ENCODE results near the gene TBC1D8. TPM values are rescaled to one million over a fixed set of nuclear protein-coding genes. Genes with fewer than 3 reads are reported as not detected.

TBC1D8 gene
- polyA plus RNA-seq, 1 donor, result 17.3 TPM

GRCh38 chr2:101014264-101014857 lies 136.8 kb downstream of the TBC1D8 start:
- WGBS (ENCODE audit: insufficient coverage, low lambda C conversion rate), result 89% methylated on average over 3 of the region's 6 CpGs
- DNase-seq, result no peak
- H3K27ac ChIP-seq (ENCODE audit: low read length), result no peak overlapping the region

GRCh38 chr2:101012706-101013181 lies 138.4 kb downstream of the TBC1D8 start:
- DNase-seq, result peak in 1 of 2 donors; percentile 14
- peaks cover 34% of the 10 kb centered on the region for H3K36me3 ChIP-seq (ENCODE audit: control insufficient read depth, insufficient read depth, low read length)
- H3K27me3 ChIP-seq (ENCODE audit: control insufficient read depth, insufficient read depth, low read length), result no peaks in the 10 kb centered on the region
- WGBS (ENCODE audit: insufficient coverage, low lambda C conversion rate), result no CpG with 5 or more reads among the region's 5 CpGs
- H3K4me3 ChIP-seq (ENCODE audit: low read length), result no peak overlapping the region
- H3K9me3 ChIP-seq (ENCODE audit: control insufficient read depth, low read depth, low read length), result no peaks in the 10 kb centered on the region
- H3K27ac ChIP-seq (ENCODE audit: low read length), result no peak overlapping the region
- H3K4me1 ChIP-seq (ENCODE audit: control insufficient read depth, insufficient read depth, low read length), result no peaks in the 10 kb centered on the region

More at GRCh38 chr2:101014264-101014857, 136.8 kb downstream of the TBC1D8 start:
- Histone ChIP-seq H3K4me1 (ENCODE audit: control insufficient read depth, insufficient read depth, low read length) (no peaks in the 10 kb centered on the region), H3K36me3 (ENCODE audit: control insufficient read depth, insufficient read depth, low read length) (peaks cover 32% of the 10 kb centered on the region), H3K9me3 (ENCODE audit: control insufficient read depth, low read depth, low read length) (no peaks in the 10 kb centered on the region), H3K4me3 (ENCODE audit: low read length) (no peak overlapping the region), H3K27me3 (ENCODE audit: control insufficient read depth, insufficient read depth, low read length) (no peaks in the 10 kb centered on the region)

- Histone ChIP-seq H3K27me3 (ENCODE audit: control insufficient read depth, insufficient read depth, low read length) (no peaks in the 10 kb centered on the region), H3K9me3 (ENCODE audit: control insufficient read depth, low read depth, low read length) (no peaks in the 10 kb centered on the region), H3K36me3 (ENCODE audit: control insufficient read depth, insufficient read depth, low read length) (peaks cover 40% of the 10 kb centered on the region), H3K27ac (ENCODE audit: low read length) (no peak overlapping the region), H3K4me3 (ENCODE audit: low read length) (no peak overlapping the region), H3K4me1 (ENCODE audit: control insufficient read depth, insufficient read depth, low read length) (no peaks in the 10 kb centered on the region)
- 69% methylated on average over 2 of the region's 8 CpGs for WGBS (ENCODE audit: insufficient coverage, low lambda C conversion rate)
- DNase-seq, result no peak
Observed at GRCh38 chr2:101012054-101012705, 139.0 kb downstream of the TBC1D8 start.

GRCh38 chr2:101011152-101011551 lies 140.0 kb downstream of the TBC1D8 start:
- no peaks in the 10 kb centered on the region for H3K4me1 ChIP-seq (ENCODE audit: control insufficient read depth, insufficient read depth, low read length)
- H3K27ac ChIP-seq (ENCODE audit: low read length), result no peak overlapping the region
- DNase-seq, result no peak
- H3K4me3 ChIP-seq (ENCODE audit: low read length), result no peak overlapping the region
- peaks cover 48% of the 10 kb centered on the region for H3K36me3 ChIP-seq (ENCODE audit: control insufficient read depth, insufficient read depth, low read length)
- H3K27me3 ChIP-seq (ENCODE audit: control insufficient read depth, insufficient read depth, low read length), result no peaks in the 10 kb centered on the region
- H3K9me3 ChIP-seq (ENCODE audit: control insufficient read depth, low read depth, low read length), result no peaks in the 10 kb centered on the region
- no CpG with 5 or more reads among the region's 10 CpGs for WGBS (ENCODE audit: insufficient coverage, low lambda C conversion rate)

- no peaks in the 10 kb centered on the region for H3K9me3 ChIP-seq (ENCODE audit: control insufficient read depth, low read depth, low read length)
- H3K36me3 ChIP-seq (ENCODE audit: control insufficient read depth, insufficient read depth, low read length), result peaks cover 69% of the 10 kb centered on the region
- H3K4me1 ChIP-seq (ENCODE audit: control insufficient read depth, insufficient read depth, low read length), result peaks cover 6% of the 10 kb centered on the region
- H3K4me3 ChIP-seq (ENCODE audit: low read length), result no peak overlapping the region
- H3K27me3 ChIP-seq (ENCODE audit: control insufficient read depth, insufficient read depth, low read length), result no peaks in the 10 kb centered on the region
- no peak overlapping the region for H3K27ac ChIP-seq (ENCODE audit: low read length)
- 100% methylated on average over 2 of the region's 11 CpGs for WGBS (ENCODE audit: insufficient coverage, low lambda C conversion rate)
- no peak for DNase-seq
Observed at GRCh38 chr2:101007415-101008345, 143.5 kb downstream of the TBC1D8 start.

- peaks cover 10% of the 10 kb centered on the region for H3K4me1 ChIP-seq (ENCODE audit: control insufficient read depth, insufficient read depth, low read length)
- H3K36me3 ChIP-seq (ENCODE audit: control insufficient read depth, insufficient read depth, low read length), result peaks cover 65% of the 10 kb centered on the region
- WGBS (ENCODE audit: insufficient coverage, low lambda C conversion rate), result 100% methylated on average over 4 of the region's 4 CpGs
- no peaks in the 10 kb centered on the region for H3K9me3 ChIP-seq (ENCODE audit: control insufficient read depth, low read depth, low read length)
- H3K27ac ChIP-seq (ENCODE audit: low read length), result no peak overlapping the region
- no peak overlapping the region for H3K4me3 ChIP-seq (ENCODE audit: low read length)
- H3K27me3 ChIP-seq (ENCODE audit: control insufficient read depth, insufficient read depth, low read length), result no peaks in the 10 kb centered on the region
- DNase-seq, result no peak
Observed at GRCh38 chr2:101006065-101006715, 145.0 kb downstream of the TBC1D8 start.

GRCh38 chr2:101004620-101005325 lies 146.4 kb downstream of the TBC1D8 start:
- Histone ChIP-seq H3K9me3 (ENCODE audit: control insufficient read depth, low read depth, low read length) (no peaks in the 10 kb centered on the region), H3K4me3 (ENCODE audit: low read length) (no peak overlapping the region), H3K27ac (ENCODE audit: low read length) (no peak overlapping the region), H3K36me3 (ENCODE audit: control insufficient read depth, insufficient read depth, low read length) (peaks cover 53% of the 10 kb centered on the region), H3K27me3 (ENCODE audit: control insufficient read depth, insufficient read depth, low read length) (no peaks in the 10 kb centered on the region), H3K4me1 (ENCODE audit: control insufficient read depth, insufficient read depth, low read length) (peaks cover 10% of the 10 kb centered on the region)
- WGBS (ENCODE audit: insufficient coverage, low lambda C conversion rate), result 85% methylated on average over 4 of the region's 12 CpGs
- no peak for DNase-seq

- no CpG with 5 or more reads among the region's 12 CpGs for WGBS (ENCODE audit: insufficient coverage, low lambda C conversion rate)
- Histone ChIP-seq H3K4me3 (ENCODE audit: low read length) (peak overlapping the region; percentile 87), H3K36me3 (ENCODE audit: control insufficient read depth, insufficient read depth, low read length) (peaks cover 48% of the 10 kb centered on the region), H3K27ac (ENCODE audit: low read length) (peak overlapping the region; percentile 74), H3K27me3 (ENCODE audit: control insufficient read depth, insufficient read depth, low read length) (no peaks in the 10 kb centered on the region), H3K4me1 (ENCODE audit: control insufficient read depth, insufficient read depth, low read length) (peaks cover 10% of the 10 kb centered on the region), H3K9me3 (ENCODE audit: control insufficient read depth, low read depth, low read length) (no peaks in the 10 kb centered on the region)
- DNase-seq, result peak in 1 of 2 donors; percentile 22
Observed at GRCh38 chr2:101003278-101003775, 147.9 kb downstream of the TBC1D8 start.

GRCh38 chr2:101002562-101003277 lies 148.5 kb downstream of the TBC1D8 start:
- 0% methylated on average over 5 of the region's 26 CpGs for whole genome bisulfite sequencing (ENCODE audit: insufficient coverage, low lambda C conversion rate)
- DNase-seq, result peak in 1 of 2 donors; percentile 34
- peak overlapping the region; percentile 74 for H3K27ac ChIP-seq (ENCODE audit: low read length)

More at GRCh38 chr2:101002562-101003277, 148.5 kb downstream of the TBC1D8 start:
- H3K9me3 ChIP-seq (ENCODE audit: control insufficient read depth, low read depth, low read length), result no peaks in the 10 kb centered on the region
- H3K36me3 ChIP-seq (ENCODE audit: control insufficient read depth, insufficient read depth, low read length), result peaks cover 42% of the 10 kb centered on the region
- H3K27me3 ChIP-seq (ENCODE audit: control insufficient read depth, insufficient read depth, low read length), result no peaks in the 10 kb centered on the region
- H3K4me1 ChIP-seq (ENCODE audit: control insufficient read depth, insufficient read depth, low read length), result peaks cover 10% of the 10 kb centered on the region
- peak overlapping the region; percentile 87 for H3K4me3 ChIP-seq (ENCODE audit: low read length)
